ENCODE results near the gene C1orf210.

The C1orf210 gene

DNA sequence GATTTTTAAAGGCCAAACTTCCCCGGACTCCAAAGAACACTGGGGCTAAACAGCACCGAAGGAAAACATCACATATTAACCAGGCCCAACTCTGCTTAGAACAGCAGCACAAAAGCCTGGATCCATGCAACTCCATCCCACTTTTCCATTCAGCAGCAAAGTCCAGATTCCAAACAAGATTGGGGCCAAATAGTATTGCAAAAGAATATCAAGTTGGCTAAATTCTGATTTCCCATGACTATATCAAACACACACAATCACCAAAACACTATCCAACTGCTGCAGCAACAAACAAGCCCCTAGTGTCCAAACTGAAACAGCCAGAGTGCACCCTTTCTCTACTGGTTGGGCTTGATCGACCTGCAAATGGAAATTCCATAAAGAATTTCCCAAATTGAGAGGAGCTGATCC is 35.0 kb downstream of the C1orf210 start:
- DNase-seq (ENCODE audit: low read depth), result no peak
- H3K4me3 ChIP-seq (ENCODE audit: low read depth, low read length), result no peak overlapping the region
- TF ChIP-seq, protein P1, sequence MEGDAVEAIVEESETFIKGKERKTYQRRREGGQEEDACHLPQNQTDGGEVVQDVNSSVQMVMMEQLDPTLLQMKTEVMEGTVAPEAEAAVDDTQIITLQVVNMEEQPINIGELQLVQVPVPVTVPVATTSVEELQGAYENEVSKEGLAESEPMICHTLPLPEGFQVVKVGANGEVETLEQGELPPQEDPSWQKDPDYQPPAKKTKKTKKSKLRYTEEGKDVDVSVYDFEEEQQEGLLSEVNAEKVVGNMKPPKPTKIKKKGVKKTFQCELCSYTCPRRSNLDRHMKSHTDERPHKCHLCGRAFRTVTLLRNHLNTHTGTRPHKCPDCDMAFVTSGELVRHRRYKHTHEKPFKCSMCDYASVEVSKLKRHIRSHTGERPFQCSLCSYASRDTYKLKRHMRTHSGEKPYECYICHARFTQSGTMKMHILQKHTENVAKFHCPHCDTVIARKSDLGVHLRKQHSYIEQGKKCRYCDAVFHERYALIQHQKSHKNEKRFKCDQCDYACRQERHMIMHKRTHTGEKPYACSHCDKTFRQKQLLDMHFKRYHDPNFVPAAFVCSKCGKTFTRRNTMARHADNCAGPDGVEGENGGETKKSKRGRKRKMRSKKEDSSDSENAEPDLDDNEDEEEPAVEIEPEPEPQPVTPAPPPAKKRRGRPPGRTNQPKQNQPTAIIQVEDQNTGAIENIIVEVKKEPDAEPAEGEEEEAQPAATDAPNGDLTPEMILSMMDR (conservative IDR thresholded peaks at IDR 0.05; ENCODE audit: low read depth, low read length), result no peak

GRCh38 chr1:43247256-43247921 is 38.0 kb downstream of the C1orf210 start:
- DNase-seq (ENCODE audit: low read depth), result no peak
- no peak overlapping the region for H3K4me3 ChIP-seq (ENCODE audit: low read depth, low read length)
- TF ChIP-seq, protein P1 (conservative IDR thresholded peaks at IDR 0.05; ENCODE audit: low read depth, low read length), result no peak

DNA sequence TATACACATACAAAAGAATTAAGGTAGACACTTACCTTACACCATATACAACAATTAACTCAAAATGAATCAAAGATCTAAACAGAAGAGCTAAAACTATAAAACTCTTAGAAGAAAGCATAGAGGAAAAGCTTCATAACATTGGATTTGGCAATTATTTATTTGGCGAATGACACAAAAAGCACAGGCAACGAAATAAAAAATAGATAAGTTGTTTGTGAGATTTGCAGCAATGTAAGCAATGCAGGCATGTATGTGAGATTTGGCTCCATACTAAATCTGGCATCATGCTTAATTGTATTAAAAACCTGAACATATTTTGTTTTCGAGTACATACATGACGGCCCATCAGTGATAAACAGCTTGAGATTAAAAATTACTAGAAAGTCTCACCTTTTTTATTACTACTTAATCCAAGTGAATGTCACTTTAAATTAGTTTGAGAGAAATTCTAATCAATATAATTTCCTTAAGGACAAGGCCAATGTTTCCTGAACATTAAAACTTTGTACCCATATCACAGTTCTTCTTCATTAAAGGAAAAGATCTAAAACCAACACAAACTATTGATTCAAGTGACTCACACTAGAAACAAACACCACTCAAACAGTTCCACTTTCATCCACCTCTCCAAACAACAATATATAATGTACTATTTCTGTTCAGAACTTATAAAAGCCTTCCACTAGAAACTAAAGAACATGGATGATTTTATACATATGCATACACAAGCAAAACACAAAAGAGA is 38.7 kb downstream of the C1orf210 start:
- H3K4me3 ChIP-seq (ENCODE audit: low read depth, low read length), result no peak overlapping the region
- TF ChIP-seq, protein P1 (conservative IDR thresholded peaks at IDR 0.05; ENCODE audit: low read depth, low read length), result no peak
- no peak for DNase-seq (ENCODE audit: low read depth)

DNA sequence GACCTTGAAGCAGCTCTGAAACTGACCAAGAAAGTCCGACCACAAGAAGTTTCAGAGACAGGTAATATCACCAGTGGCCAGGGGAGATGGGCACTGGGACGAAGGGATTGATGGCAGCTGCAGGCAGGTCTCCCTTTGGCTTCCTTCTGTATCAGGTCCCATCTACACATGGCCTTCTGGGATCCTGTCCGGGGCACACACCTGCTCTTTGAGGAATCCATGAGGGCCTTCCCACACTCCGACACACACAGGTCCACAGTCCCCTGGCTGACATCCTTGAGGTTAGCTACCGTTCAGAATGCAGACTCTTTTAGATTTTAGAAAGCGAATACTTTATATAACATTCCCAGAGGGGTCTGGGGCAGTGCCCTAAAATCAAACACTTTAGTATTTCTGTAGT is 42.1 kb downstream of the C1orf210 start:
- DNase-seq (ENCODE audit: low read depth), result no peak
- TF ChIP-seq, protein P1 (conservative IDR thresholded peaks at IDR 0.05; ENCODE audit: low read depth, low read length), result no peak
- no peak overlapping the region for H3K4me3 ChIP-seq (ENCODE audit: low read depth, low read length)

DNA sequence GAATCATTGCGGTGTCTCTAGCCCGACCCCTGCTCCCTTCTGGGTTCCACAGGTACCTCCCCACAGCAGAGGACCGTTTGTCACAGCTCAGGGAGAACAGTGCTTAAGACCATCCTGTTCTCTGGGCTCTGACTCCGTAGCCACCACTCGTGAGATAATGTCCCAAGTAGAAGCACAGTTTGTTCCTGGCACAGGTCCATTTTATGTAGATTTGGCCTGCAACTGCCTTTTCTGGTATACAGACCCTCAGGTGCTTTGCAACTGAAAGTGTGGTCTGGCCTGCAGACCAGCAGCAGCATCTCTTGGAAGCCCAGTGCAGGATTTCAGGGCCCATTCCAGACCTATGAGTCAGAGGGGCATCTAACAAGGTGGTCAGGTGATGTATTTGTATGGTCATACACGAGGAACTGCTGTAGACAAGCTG is 44.0 kb downstream of the C1orf210 start:
- peak; percentile 76 for DNase-seq (ENCODE audit: low read depth)

GRCh38 chr1:43239484-43239883 is 45.9 kb downstream of the C1orf210 start:
- TF ChIP-seq, protein P1 (conservative IDR thresholded peaks at IDR 0.05; ENCODE audit: low read depth, low read length), result no peak
- no peak for DNase-seq (ENCODE audit: low read depth)
- no peak overlapping the region for H3K4me3 ChIP-seq (ENCODE audit: low read depth, low read length)

More for the DNA sequence above, 44.0 kb downstream of the C1orf210 start:
- no peak overlapping the region for H3K4me3 ChIP-seq (ENCODE audit: low read depth, low read length)
- TF ChIP-seq, protein P1 (conservative IDR thresholded peaks at IDR 0.05; ENCODE audit: low read depth, low read length), result no peak

Measured in choroid plexus epithelial cell (primary cell).